ENCODE data around the gene TNS3.

The TNS3 gene

DNA sequence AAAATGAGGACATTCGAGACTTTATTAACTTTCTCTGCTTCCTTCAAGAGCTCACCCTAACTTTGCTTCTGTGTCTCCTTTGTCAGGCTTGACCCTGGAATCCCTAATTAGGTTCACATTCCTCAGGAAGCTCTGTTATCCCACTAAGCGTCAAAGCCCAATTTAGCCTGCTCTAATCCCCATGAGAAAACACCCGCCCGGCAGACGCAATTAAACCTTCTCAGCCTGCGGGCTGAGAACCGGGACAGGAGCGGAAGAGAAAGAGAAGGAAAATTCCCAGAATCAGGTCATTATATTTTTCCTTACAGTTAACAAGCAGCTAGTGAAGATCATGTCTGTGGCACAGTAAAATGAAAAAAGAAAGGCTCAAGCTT is 93.0 kb downstream of the TNS3 start:
- DNase-seq (ENCODE audit: low read depth, low spot score), result no peak
- in situ Hi-C loops (cut with HindIII; ENCODE audit: low sequenced_read_pairs), result no loop called here
- no peak for TF ChIP-seq CTCF (IDR thresholded peaks at IDR 0.05; ENCODE audit: low read depth, low read length)
- H3K4me3 ChIP-seq (ENCODE audit: low read depth, low read length), result no peak overlapping the region

DNA sequence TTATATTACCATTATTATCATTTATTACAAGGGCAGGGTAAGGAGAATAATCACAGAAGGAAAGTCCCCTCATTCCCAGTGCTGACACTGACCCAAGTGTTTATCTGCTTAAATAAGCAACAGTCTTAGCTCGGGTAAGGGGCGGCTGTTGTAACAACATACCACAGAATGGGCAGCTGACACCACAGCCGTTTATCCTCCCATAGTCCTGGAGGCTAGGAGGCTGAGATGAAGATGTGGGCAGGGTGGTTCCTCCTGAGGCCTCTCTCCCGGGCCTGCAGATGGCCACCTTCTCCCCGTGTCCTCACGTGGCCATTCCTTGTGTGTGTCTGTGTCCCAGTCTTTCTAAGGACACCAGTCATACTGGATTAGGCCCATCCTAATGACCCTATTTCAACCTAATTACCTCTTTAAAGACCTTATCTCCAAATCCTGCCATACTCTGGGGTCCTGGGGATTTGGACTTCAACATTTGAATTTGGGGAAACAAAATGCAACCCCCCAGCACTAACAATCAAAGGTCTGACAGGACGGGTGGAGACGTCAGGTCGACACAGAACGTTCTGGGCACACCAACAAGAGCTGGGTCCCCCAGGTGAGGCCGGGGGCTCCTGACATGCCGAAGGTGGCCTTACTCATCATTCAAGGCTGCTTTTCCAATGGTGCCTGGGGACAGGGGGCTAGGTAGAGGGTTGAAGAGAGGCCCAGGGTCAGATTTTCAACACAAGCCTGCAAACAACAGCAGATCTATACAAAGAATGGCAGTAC is 93.5 kb downstream of the TNS3 start:
- in situ Hi-C loops (cut with HindIII; ENCODE audit: low sequenced_read_pairs), result no loop called here
- TF ChIP-seq CTCF (IDR thresholded peaks at IDR 0.05; ENCODE audit: low read depth, low read length), result no peak
- DNase-seq (ENCODE audit: low read depth, low spot score), result no peak
- no peak overlapping the region for H3K4me3 ChIP-seq (ENCODE audit: low read depth, low read length)

DNA sequence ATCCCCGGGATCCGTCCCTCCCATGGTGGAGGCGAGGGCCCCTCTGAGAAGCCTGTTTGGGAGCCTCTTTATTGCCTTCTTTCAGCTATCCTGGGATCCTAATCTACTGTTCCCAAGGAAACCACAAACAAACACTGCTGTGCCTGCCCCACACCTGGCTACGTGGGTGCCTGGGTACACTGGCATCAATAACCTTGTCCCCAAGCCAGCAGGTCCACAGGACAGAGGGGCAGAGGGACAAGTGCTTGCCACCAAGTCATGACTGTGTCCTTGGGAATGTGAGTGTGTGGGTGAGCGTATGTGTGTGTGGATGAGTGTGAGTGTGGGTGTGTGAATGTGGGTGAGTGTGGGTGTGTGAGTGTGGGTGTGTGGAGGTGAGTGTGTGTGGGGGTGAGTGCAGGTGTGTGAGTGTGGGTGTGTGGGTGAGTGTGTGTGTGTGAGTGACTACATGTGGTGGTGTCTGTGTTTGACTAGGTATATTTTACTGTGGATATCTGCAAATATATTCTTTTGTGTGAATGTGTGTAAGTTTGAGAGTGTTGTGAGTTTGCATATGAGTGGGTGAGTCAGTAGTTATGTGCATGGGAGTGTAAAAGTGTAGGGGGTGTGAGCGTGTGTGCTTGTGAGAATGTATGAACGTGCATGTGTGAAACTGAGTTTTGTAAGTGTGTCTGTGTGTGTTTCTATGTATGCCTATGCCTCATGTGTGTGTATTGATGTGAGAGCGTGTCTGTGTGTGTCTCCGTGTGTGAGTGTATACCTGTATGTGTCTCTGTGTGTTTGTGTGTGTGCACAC is 96.1 kb downstream of the TNS3 start:
- H3K4me3 ChIP-seq (ENCODE audit: low read depth, low read length), result no peak overlapping the region
- DNase-seq (ENCODE audit: low read depth, low spot score), result no peak
- in situ Hi-C loops (cut with HindIII; ENCODE audit: low sequenced_read_pairs), result no loop called here
- no peak for TF ChIP-seq CTCF (IDR thresholded peaks at IDR 0.05; ENCODE audit: low read depth, low read length)

DNA sequence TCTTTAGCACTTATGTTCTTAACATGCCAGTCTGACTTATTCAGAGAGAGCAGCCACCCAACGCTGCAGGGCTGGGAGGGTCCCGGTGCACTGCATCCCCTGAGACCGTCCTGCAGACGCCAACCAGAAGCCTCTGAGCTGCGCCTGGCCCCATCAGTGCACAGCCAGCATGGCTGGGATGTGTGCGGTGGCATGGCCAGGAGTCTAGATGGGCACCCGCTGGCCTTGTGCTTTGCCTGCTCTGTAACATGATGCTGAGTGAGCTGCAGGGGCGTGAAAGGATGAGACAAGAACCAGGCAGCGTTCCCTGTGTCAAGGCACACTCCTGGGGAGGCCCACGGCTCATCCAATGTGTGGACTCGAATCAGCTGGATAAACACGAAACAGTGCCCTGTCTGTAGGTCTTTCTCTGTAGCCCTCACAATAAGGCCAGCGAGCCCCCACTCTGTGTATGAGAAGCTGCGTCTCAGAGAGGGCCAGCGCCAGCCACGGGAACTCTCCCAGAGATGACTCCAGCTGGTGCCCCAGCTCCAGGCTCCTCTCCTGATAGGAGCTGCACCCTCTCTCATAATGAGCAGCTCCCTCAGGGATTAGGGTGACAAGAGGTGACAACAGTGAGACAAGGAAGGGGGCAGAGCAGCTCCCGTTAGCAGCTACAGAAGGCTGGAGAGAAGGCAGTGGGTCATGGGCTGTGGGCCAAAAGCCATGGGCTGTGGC is 96.8 kb downstream of the TNS3 start:
- in situ Hi-C loops (cut with HindIII; ENCODE audit: low sequenced_read_pairs), result no loop called here
- no peak overlapping the region for H3K4me3 ChIP-seq (ENCODE audit: low read depth, low read length)
- no peak for TF ChIP-seq CTCF (IDR thresholded peaks at IDR 0.05; ENCODE audit: low read depth, low read length)
- peak; percentile 43 for DNase-seq (ENCODE audit: low read depth, low spot score)

DNA sequence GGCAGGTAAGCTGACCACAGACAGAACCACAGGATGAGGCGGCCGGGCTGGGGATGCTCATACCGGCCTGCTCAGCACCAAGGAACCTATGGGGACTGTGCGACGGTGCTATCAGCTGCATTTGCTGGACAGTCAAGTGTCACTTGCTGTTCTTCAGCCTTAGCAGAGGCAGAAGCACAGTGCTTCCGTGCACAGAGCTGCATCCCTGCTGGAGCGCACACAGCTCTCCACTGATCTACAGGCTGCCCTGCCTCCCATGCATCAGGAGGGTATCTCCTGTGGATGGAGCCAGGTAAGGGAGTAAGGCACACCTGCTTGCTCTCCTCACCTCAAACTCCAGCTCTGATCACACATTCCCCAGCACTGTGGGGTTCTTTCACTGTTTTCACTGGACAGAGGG is 97.5 kb downstream of the TNS3 start:
- no peak for DNase-seq (ENCODE audit: low read depth, low spot score)
- no peak for TF ChIP-seq CTCF (IDR thresholded peaks at IDR 0.05; ENCODE audit: low read depth, low read length)
- H3K4me3 ChIP-seq (ENCODE audit: low read depth, low read length), result no peak overlapping the region
- in situ Hi-C loops (cut with HindIII; ENCODE audit: low sequenced_read_pairs), result no loop called here

DNA sequence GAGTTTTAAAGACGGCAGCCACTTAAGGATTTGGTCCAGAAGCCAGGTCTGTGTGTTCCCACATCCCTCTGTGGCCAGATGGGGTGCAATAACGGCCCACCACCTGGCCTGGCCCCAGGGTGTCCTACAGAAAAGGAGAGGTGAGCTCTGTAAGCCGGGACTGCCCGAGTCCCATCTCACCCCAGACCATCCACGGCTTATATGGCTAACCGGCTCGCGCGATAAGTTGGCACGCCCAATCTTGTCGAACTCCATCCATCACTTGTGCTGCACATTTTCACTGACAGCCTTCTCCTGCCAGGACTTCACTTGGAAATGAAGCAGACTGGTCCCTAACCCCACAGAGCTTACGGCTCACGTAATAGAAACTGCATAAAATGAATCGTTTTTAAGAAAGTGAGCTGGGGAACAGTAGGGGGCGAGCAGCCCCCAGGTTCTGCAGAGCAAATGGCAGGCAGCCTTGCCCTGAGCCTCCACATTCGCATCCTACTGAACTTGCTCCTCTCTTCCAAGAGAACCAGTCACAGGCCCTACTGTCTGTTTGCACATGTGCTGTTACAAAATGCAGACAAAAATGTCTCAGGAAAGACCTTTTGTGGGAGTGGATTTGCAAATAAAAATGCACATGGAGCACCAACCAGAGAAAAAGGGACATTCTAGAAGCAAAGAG is 98.2 kb downstream of the TNS3 start:
- in situ Hi-C loops (cut with HindIII; ENCODE audit: low sequenced_read_pairs), result no loop called here
- no peak overlapping the region for H3K4me3 ChIP-seq (ENCODE audit: low read depth, low read length)
- TF ChIP-seq CTCF (IDR thresholded peaks at IDR 0.05; ENCODE audit: low read depth, low read length), result peak; percentile 32
- DNase-seq (ENCODE audit: low read depth, low spot score), result peak; percentile 41
